GM18499 (cell line): ENCODE results near the gene NOS1AP.
"Not testable (repeated sequence)": the region's sequence is repeated elsewhere in the genome, so short reads cannot be mapped to it uniquely, and the experiment has no call there.

Experiments
- ATAC-seq: cut with Tn5 transposase; IDR thresholded peaks from one replicate; pipeline ENCODE4 v1.9.1; 2021; ENCODE audit warnings: moderate number of reproducible peaks; ENCODE audit not compliant: insufficient read depth, unreplicated experiment

NOS1AP gene

GRCh38 chr1:162069334-162070093 lies at the start of gene NOS1AP:
Gene NOS1AP, plus strand, starts transcription at chr1:162069691. Its CDS starts 487 bp downstream, at chr1:162070178.
- no peak for ATAC-seq

- ATAC-seq = no peak
These were observed 49.3 kb upstream of the NOS1AP start for GRCh38 chr1:162020150-162020549.

- ATAC-seq = no peak
These were observed 48.4 kb upstream of the NOS1AP start for GRCh38 chr1:162021124-162021523.

GRCh38 chr1:162022626-162023025 lies 46.9 kb upstream of the NOS1AP start:
- no peak for ATAC-seq

- no peak for ATAC-seq
These were observed 46.3 kb upstream of the NOS1AP start for GRCh38 chr1:162023181-162023546.

GRCh38 chr1:162023547-162024501 lies 45.7 kb upstream of the NOS1AP start, which contains the start of gene OLFML2B:
Gene OLFML2B, minus strand, starts transcription at chr1:162023869. Its CDS starts 439 bp downstream, at chr1:162023430.
- no peak for ATAC-seq

- no peak for ATAC-seq
These were observed 44.0 kb upstream of the NOS1AP start for GRCh38 chr1:162025541-162025940.

GRCh38 chr1:162026881-162027280 lies 42.6 kb upstream of the NOS1AP start:
- no peak for ATAC-seq

GRCh38 chr1:162028726-162029125 lies 40.8 kb upstream of the NOS1AP start:
- ATAC-seq = no peak

- no peak for ATAC-seq
These were observed 40.3 kb upstream of the NOS1AP start for GRCh38 chr1:162029157-162029556.

- ATAC-seq = no peak
These were observed 38.7 kb upstream of the NOS1AP start for GRCh38 chr1:162030759-162031280.

- ATAC-seq = no peak
These were observed 36.1 kb upstream of the NOS1AP start for GRCh38 chr1:162033428-162033827.

GRCh38 chr1:162035241-162035640 lies 34.2 kb upstream of the NOS1AP start:
- ATAC-seq = no peak

GRCh38 chr1:162036163-162036562 lies 33.3 kb upstream of the NOS1AP start:
- ATAC-seq = no peak

- no peak for ATAC-seq
These were observed 30.9 kb upstream of the NOS1AP start for GRCh38 chr1:162038624-162039023.

- ATAC-seq = no peak
These were observed 29.5 kb upstream of the NOS1AP start for GRCh38 chr1:162040001-162040400.

GRCh38 chr1:162040657-162041056 lies 28.8 kb upstream of the NOS1AP start:
- no peak for ATAC-seq

- no peak for ATAC-seq
These were observed 27.1 kb upstream of the NOS1AP start for GRCh38 chr1:162042361-162042760.

- ATAC-seq = no peak
These were observed 22.6 kb upstream of the NOS1AP start for GRCh38 chr1:162046921-162047320.

GRCh38 chr1:162053949-162054348 lies 15.5 kb upstream of the NOS1AP start:
- ATAC-seq = not testable (repeated sequence)

- no peak for ATAC-seq
These were observed 14.4 kb upstream of the NOS1AP start for GRCh38 chr1:162055062-162055461.
